Endothelial cell of umbilical vein (primary cell): ENCODE data around the gene OR10X1. TPM values are rescaled to one million over a fixed set of nuclear protein-coding genes. Genes with fewer than 3 reads are reported as not detected.
A peak's percentile ranks its signal among the peaks of the same experiment; 100 is the strongest.

Source experiments
- BruUV-seq: library from RNA; stranded (reverse); fragments of 400-500 nt; replicated peaks from 2 replicates; lab custom pipeline; 2021; lab: Mats Ljungman, UMichigan
- CTCF ChIA-PET: fragments of 300-600, 350-600 bp; sonication (Branson Sonifier 250); formaldehyde crosslinking; loops from one replicate; lab custom pipeline; 2021; ENCODE audit warnings: antibody characterized with exemption, inconsistent platforms; lab: Charles Lee
- POLR2A ChIA-PET: fragments of 300-600, 350-600 bp; sonication (Branson Sonifier 250); formaldehyde crosslinking; loops from one replicate; lab custom pipeline; 2021; ENCODE audit warnings: antibody characterized with exemption, inconsistent platforms; lab: Charles Lee
- DNase-seq: peaks from one replicate; pipeline ENCODE4 v3.0.0-alpha.2; 2011; ENCODE audit warnings: low read depth, low spot score
- FAIRE-seq: peaks from 2 replicates; lab custom pipeline; 2011; peaks lifted over from hg19 to GRCh38; lab: Jason Lieb, UNC
- H2AFZ ChIP-seq: 2 replicates; pipeline ENCODE4 v1.6.0; 2012; ENCODE audit warnings: low read depth, low read length, control low read depth, inconsistent platforms
- H3K27ac ChIP-seq: 2 replicates; pipeline ENCODE4 v1.5.1; 2011; ENCODE audit warnings: low read depth, mild to moderate bottlenecking, control low read depth, low read length, moderate library complexity; ENCODE audit not compliant: insufficient read depth
- H3K27me3 ChIP-seq, 2 experiments: 2 replicates each; pipeline versions ENCODE4 v1.6.0 to v1.6.1; 2011; ENCODE audit warnings: low read length in 2 of 2, mixed read lengths in 1 of 2; ENCODE audit not compliant: control insufficient read depth in 2 of 2, insufficient read depth in 2 of 2
- H3K36me3 ChIP-seq, 2 experiments: 2 replicates in 1 of 2; 3 replicates in 1 of 2; pipeline ENCODE4 v1.5.1; 2011; ENCODE audit warnings: low read length in 2 of 2, mild to moderate bottlenecking in 1 of 2, moderate library complexity in 1 of 2; ENCODE audit not compliant: control insufficient read depth in 2 of 2, insufficient read depth in 2 of 2; ENCODE audit errors: extremely low read depth in 1 of 2
- H3K4me1 ChIP-seq: 3 replicates; pipeline ENCODE4 v1.5.1; 2011; ENCODE audit warnings: mild to moderate bottlenecking, low read length; ENCODE audit not compliant: control insufficient read depth, insufficient read depth; ENCODE audit errors: extremely low read depth
- H3K4me2 ChIP-seq: 2 replicates; pipeline ENCODE4 v1.6.1; 2011; ENCODE audit warnings: low read length, control low read depth, mixed read lengths; ENCODE audit not compliant: insufficient read depth
- H3K4me3 ChIP-seq, 3 experiments: fragments of 200-600 bp in 1 of 3; sonication (generic), shearing (Covaris generic) in 1 of 3; replicated peaks in 1 of 3; 2 replicates each; pipeline ENCODE4 v1.5.1; 2011 to 2016; ENCODE audit warnings: control low read depth in 3 of 3, low read length in 3 of 3, mild to moderate bottlenecking in 2 of 3, inconsistent platforms in 1 of 3, low read depth in 1 of 3, moderate library complexity in 1 of 3; ENCODE audit not compliant: insufficient read depth in 1 of 3
- H3K79me2 ChIP-seq: 2 replicates; pipeline ENCODE4 v1.6.0; 2012; ENCODE audit warnings: low read length, inconsistent platforms; ENCODE audit not compliant: control insufficient read depth, insufficient read depth
- H3K9ac ChIP-seq: replicated peaks from 2 replicates; pipeline ENCODE3; 2011; ENCODE audit warnings: low read length, control low read depth; ENCODE audit not compliant: insufficient read depth; ENCODE audit errors: extremely low read depth
- H3K9me1 ChIP-seq: replicated peaks from 3 replicates; pipeline ENCODE4 v1.6.0; 2011; ENCODE audit warnings: mild to moderate bottlenecking, low read length; ENCODE audit not compliant: control insufficient read depth, insufficient read depth; ENCODE audit errors: extremely low read depth
- H3K9me3 ChIP-seq: replicated peaks from 2 replicates; pipeline ENCODE4 v1.5.1; 2012; ENCODE audit warnings: low read length, inconsistent platforms; ENCODE audit not compliant: control insufficient read depth, insufficient read depth
- H4K20me1 ChIP-seq: replicated peaks from 2 replicates; pipeline ENCODE3; 2011; ENCODE audit warnings: mild to moderate bottlenecking, low read length; ENCODE audit not compliant: control insufficient read depth, insufficient read depth; ENCODE audit errors: extremely low read depth
- CTCF ChIP-seq, 2 donors: IDR thresholded peaks; 1 replicate in 1 of 2; 2 replicates in 1 of 2; pipeline ENCODE4 v1.5.1; 2011; ENCODE audit warnings: low read length in 2 of 2, mild to moderate bottlenecking in 2 of 2, moderate library complexity in 2 of 2, control low read depth in 1 of 2, inconsistent platforms in 1 of 2, low read depth in 1 of 2; ENCODE audit not compliant: insufficient read depth in 1 of 2; ENCODE audit errors: extremely low read depth in 1 of 2
- EZH2 ChIP-seq: IDR thresholded peaks from 2 replicates; pipeline ENCODE4 v1.6.1; 2012; ENCODE audit warnings: borderline replicate concordance, low read depth, mild to moderate bottlenecking, moderate library complexity, low read length, inconsistent platforms; ENCODE audit not compliant: severe bottlenecking
- FOS ChIP-seq: IDR thresholded peaks from 2 replicates; pipeline ENCODE4 v1.6.1; 2011; ENCODE audit warnings: mild to moderate bottlenecking, low read length, moderate library complexity, borderline replicate concordance; ENCODE audit not compliant: insufficient read depth
- GATA2 ChIP-seq: IDR thresholded peaks from 2 replicates; pipeline ENCODE4 v1.7.0; 2011; ENCODE audit warnings: low read depth, mild to moderate bottlenecking, moderate library complexity, mixed read lengths, low read length; ENCODE audit not compliant: insufficient read length, insufficient read depth
- JUN ChIP-seq: IDR thresholded peaks from 2 replicates; pipeline ENCODE4 v1.6.1; 2011; ENCODE audit warnings: borderline replicate concordance, low read depth; ENCODE audit not compliant: insufficient read length, insufficient read depth
- MAX ChIP-seq: IDR thresholded peaks from 2 replicates; pipeline ENCODE4 v1.6.1; 2011; ENCODE audit not compliant: insufficient read depth, insufficient read length
- MYC ChIP-seq: IDR thresholded peaks from one replicate; pipeline ENCODE4 v1.6.1; 2011; ENCODE audit warnings: mild to moderate bottlenecking, low read depth, low read length
- POLR2A ChIP-seq: IDR thresholded peaks from 2 replicates; pipeline ENCODE4 v1.6.1; 2012; ENCODE audit warnings: low read depth, mild to moderate bottlenecking, control low read depth, low read length
- POLR2AphosphoS5 ChIP-seq: IDR thresholded peaks from 2 replicates; pipeline ENCODE4 v1.6.1; 2012; ENCODE audit warnings: low read depth, mild to moderate bottlenecking, control low read depth, low read length, moderate library complexity; ENCODE audit not compliant: insufficient read depth
- dilution Hi-C: fragments of 300-500 bp; cut with MboI; formaldehyde crosslinking; loops from one replicate; pipeline ENCODE4 v1.15.0; 2019; ENCODE audit warnings: low sequenced_read_pairs; ENCODE audit not compliant: extremely low pct_ligation_motif_present
- intact Hi-C: fragments of 100-400 bp; cut with micrococcal nuclease; formaldehyde crosslinking; loops from one replicate; pipeline ENCODE4 v1.10.0; 2022
- polyA plus RNA-seq, 4 experiments: library from polyadenylated mRNA; depleted of rRNA in 3 of 4; stranded (reverse) in 3 of 4; unstranded in 1 of 4; fragments of >200 nt; gene quantifications; 2 replicates each; pipeline versions ENCODE4 v1.2.1 to v1.2.3, GENCODE V29; 2011 to 2012; ENCODE audit warnings: missing spikeins in 1 of 4
- total RNA-seq: library from RNA; stranded (reverse); gene quantifications from 2 replicates; pipeline ENCODE4 v1.2.3, GENCODE V29; 2021

The OR10X1 gene
- total and polyA plus RNA-seq, 2 donors (not counting 3 experiments of a cell fraction or from before 2014, with no cell fraction given), result not detected

- DNase-seq, result peak; percentile 2
- Histone ChIP-seq H3K4me2 (no peak overlapping the region), H4K20me1 (no peaks in the 10 kb centered on the region), H3K27me3 (no peaks in the 10 kb centered on the region), H3K9ac (no peak overlapping the region), H3K9me1 (no peaks in the 10 kb centered on the region), H3K9me3 (no peaks in the 10 kb centered on the region), H3K79me2 (no peaks in the 10 kb centered on the region), H3K4me1 (no peaks in the 10 kb centered on the region), H2AFZ (no peak overlapping the region), H3K4me3 (no peak overlapping the region), H3K36me3 (no peaks in the 10 kb centered on the region), H3K27ac (no peak overlapping the region)
- TF ChIP-seq MAX (no peak), POLR2A (no peak), CTCF (IDR thresholded peaks at IDR 0.05; ENCODE audit: extremely low read depth in 1 of 2, insufficient read depth in 1 of 2, low read depth in 1 of 2, low read length in 2 of 2) (no peak), EZH2 (no peak), JUN (no peak), FOS (no peak), GATA2 (no peak), MYC (no peak), POLR2AphosphoS5 (no peak)
- no TSS peak for BruUV-seq
- intact Hi-C loops, result no loop called here
- dilution Hi-C loops, result no loop called here
- FAIRE-seq, result no peak
- ChIA-PET CTCF (no interaction called here), POLR2A (no interaction called here)
Measured at GRCh38 chr1:158552296-158552695, 27.4 kb downstream of the OR10X1 start.
